HepG2 (cell line): Measurements from ENCODE around the gene C14orf132. TPM values are rescaled to one million over a fixed set of nuclear protein-coding genes. Genes with fewer than 3 reads are reported as not detected.

Experiments
- ATAC-seq: fragments of 200-7000 bp; cut with Tn5 transposase; 3 replicates; pipeline ENCODE4 v1.9.1; 2020; ENCODE audit warnings: mild to moderate bottlenecking, moderate library complexity
- BruUV-seq: library from RNA; stranded (reverse); fragments of 400-500 nt; replicated peaks from 2 replicates; lab custom pipeline; 2021; lab: Mats Ljungman, UMichigan
- CTCF ChIA-PET: fragments of 300-600 bp; formaldehyde crosslinking; extraction: SDS; loops from one replicate; lab custom pipeline; 2021; ENCODE audit warnings: low total read pairs, inconsistent platforms, low intra/inter-chr PET ratio; lab: Yijun Ruan, JAX
- POLR2A ChIA-PET: fragments of 350-600 bp; sonication (Branson Sonifier 250); formaldehyde crosslinking; loops from one replicate; lab custom pipeline; 2020; ENCODE audit warnings: antibody characterized with exemption, inconsistent platforms; lab: Yijun Ruan, JAX
- DNase-seq: peaks from one replicate; pipeline ENCODE4 v3.0.0-alpha.2; 2015; ENCODE audit warnings: low spot score
- FAIRE-seq: peaks from 3 replicates; lab custom pipeline; 2011; peaks lifted over from hg19 to GRCh38; lab: Jason Lieb, UNC
- H2AFZ ChIP-seq: one replicate; pipeline ENCODE4 v1.6.1; 2011; ENCODE audit warnings: low read length, inconsistent platforms
- H3K27ac ChIP-seq: fragments of 300-600 bp; 3 replicates; pipeline ENCODE4 v1.8.0; 2011; ENCODE audit warnings: mixed run types, mild to moderate bottlenecking, mixed read lengths, low read length, inconsistent platforms; ENCODE audit not compliant: insufficient read depth; ENCODE audit errors: extremely low read length
- H3K27me3 ChIP-seq, 2 experiments: fragments of 200-600 bp in 1 of 2; 2 replicates in 1 of 2; 3 replicates in 1 of 2; pipeline versions ENCODE4 v1.6.0 to v1.8.0; 2011; ENCODE audit warnings: low read length in 2 of 2, mild to moderate bottlenecking in 2 of 2, moderate library complexity in 2 of 2, inconsistent platforms in 1 of 2; ENCODE audit not compliant: insufficient read depth in 2 of 2, control insufficient read depth in 1 of 2
- H3K36me3 ChIP-seq, 2 experiments: fragments of 200-600 bp in 1 of 2; replicated peaks in 1 of 2; 2 replicates in 1 of 2; 3 replicates in 1 of 2; pipeline versions ENCODE4 v1.5.1 to v1.8.0; 2011; ENCODE audit warnings: low read length in 2 of 2, inconsistent platforms in 1 of 2; ENCODE audit not compliant: insufficient read depth in 2 of 2, control insufficient read depth in 1 of 2
- H3K4me1 ChIP-seq: 2 replicates; pipeline ENCODE4 v1.5.1; 2012; ENCODE audit warnings: low read length, inconsistent platforms; ENCODE audit not compliant: insufficient read depth
- H3K4me2 ChIP-seq: 2 replicates; pipeline ENCODE4 v1.6.0; 2011; ENCODE audit warnings: low read depth, low read length, inconsistent platforms
- H3K4me3 ChIP-seq, 3 experiments: fragments of 200-600 bp in 1 of 3; sonication (generic), shearing (Covaris generic) in 1 of 3; replicated peaks in 1 of 3; 2 replicates each; pipeline ENCODE4 v1.5.1; 2011 to 2016; ENCODE audit warnings: low read length in 3 of 3, inconsistent platforms in 2 of 3, low read depth in 2 of 3, mild to moderate bottlenecking in 2 of 3, control low read depth in 1 of 3, mixed read lengths in 1 of 3; ENCODE audit not compliant: insufficient read depth in 1 of 3
- H3K79me2 ChIP-seq: one replicate; pipeline ENCODE4 v1.6.1; 2011; ENCODE audit warnings: low read length, inconsistent platforms; ENCODE audit not compliant: insufficient read depth
- H3K9ac ChIP-seq: 2 replicates; pipeline ENCODE4 v1.6.0; 2011; ENCODE audit warnings: mild to moderate bottlenecking, low read depth, low read length, inconsistent platforms; ENCODE audit not compliant: insufficient read depth
- H3K9me3 ChIP-seq: 2 replicates; pipeline ENCODE4 v1.5.1; 2012; ENCODE audit warnings: mild to moderate bottlenecking, low read length
- H4K20me1 ChIP-seq: 2 replicates; pipeline ENCODE4 v1.6.0; 2011; ENCODE audit warnings: inconsistent platforms, mild to moderate bottlenecking, low read length, moderate library complexity; ENCODE audit not compliant: insufficient read depth
- AHR ChIP-seq: IDR thresholded peaks from 2 replicates; pipeline ENCODE4 v1.6.1; 2018; ENCODE audit warnings: missing genetic modification reagents, missing compliant biosample characterization
- ONECUT2 ChIP-seq: sonication (generic); formaldehyde crosslinking; IDR thresholded peaks from 2 replicates; pipeline ENCODE4 v1.4.0; 2020; ENCODE audit warnings: missing genetic modification reagents
- SMAD1 ChIP-seq: sonication (generic); formaldehyde crosslinking; IDR thresholded peaks from 2 replicates; pipeline ENCODE4 v1.4.0; 2020; ENCODE audit warnings: missing genetic modification reagents, low read depth, mild to moderate bottlenecking, borderline replicate concordance
- SMAD3 ChIP-seq: sonication (generic); formaldehyde crosslinking; IDR thresholded peaks from 2 replicates; pipeline ENCODE4 v1.4.0; 2020; ENCODE audit warnings: missing genetic modification reagents
- STAG1 ChIP-seq: sonication (generic); formaldehyde crosslinking; IDR thresholded peaks from 2 replicates; pipeline ENCODE4 v1.4.0; 2020; ENCODE audit warnings: missing genetic modification reagents
- U2AF1 ChIP-seq: fragments of 200-400 bp; formaldehyde crosslinking; optimal IDR thresholded peaks from 2 replicates; pipeline ENCODE3; 2017; ENCODE audit warnings: mild to moderate bottlenecking, low read depth, low read length
- in situ Hi-C: cut with HindIII; loops from 2 replicates; pipeline ENCODE4 v1.10.0; 2017; ENCODE audit warnings: low pct_unique_long_range_greater_than_20kb; ENCODE audit not compliant: extremely low pct_ligation_motif_present
- intact Hi-C: fragments of 100-400 bp; cut with micrococcal nuclease; formaldehyde crosslinking; loops from one replicate; pipeline ENCODE4 v1.10.0; 2022; ENCODE audit not compliant: unreplicated experiment
- polyA plus RNA-seq, 8 experiments: library from polyadenylated mRNA; depleted of rRNA in 3 of 8; stranded (reverse) in 7 of 8; unstranded in 1 of 8; fragments of >200 nt; fragmentation: Illumina TruSeq in 4 of 8; extraction: Trizol in 4 of 8; gene quantifications; 2 replicates each; pipeline versions ENCODE4 v1.2.1 to v1.2.3, GENCODE V29; 2011 to 2016; ENCODE audit warnings: low read depth in 4 of 8, missing spikeins in 1 of 8, mixed read lengths in 1 of 8; ENCODE audit not compliant: insufficient read depth in 1 of 8
- total RNA-seq, 5 experiments: library from RNA; depleted of rRNA; stranded (reverse); fragments of >200 nt; fragmentation: Illumina TruSeq; extraction: Trizol; gene quantifications; 2 replicates each; pipeline ENCODE4 v1.2.3, GENCODE V29; 2016; ENCODE audit warnings: low read depth in 1 of 5
- TF ChIP-seq, protein P1 (sequence below): sonication (generic); formaldehyde crosslinking; IDR thresholded peaks from 2 replicates; pipeline ENCODE4 v1.4.0; 2020; ENCODE audit warnings: missing genetic modification reagents
- TF ChIP-seq, protein P2 (sequence below): sonication (generic); formaldehyde crosslinking; conservative IDR thresholded peaks from 2 replicates; pipeline ENCODE4 v1.8.0; 2022; ENCODE audit warnings: mild to moderate bottlenecking, moderate library complexity, missing genetic modification reagents

The C14orf132 gene
- total and polyA plus RNA-seq, 2 of the 13 experiments (the other 11 are each of a cell fraction or from before 2014, with no cell fraction given) = 0.13 to 0.15 TPM

DNA sequence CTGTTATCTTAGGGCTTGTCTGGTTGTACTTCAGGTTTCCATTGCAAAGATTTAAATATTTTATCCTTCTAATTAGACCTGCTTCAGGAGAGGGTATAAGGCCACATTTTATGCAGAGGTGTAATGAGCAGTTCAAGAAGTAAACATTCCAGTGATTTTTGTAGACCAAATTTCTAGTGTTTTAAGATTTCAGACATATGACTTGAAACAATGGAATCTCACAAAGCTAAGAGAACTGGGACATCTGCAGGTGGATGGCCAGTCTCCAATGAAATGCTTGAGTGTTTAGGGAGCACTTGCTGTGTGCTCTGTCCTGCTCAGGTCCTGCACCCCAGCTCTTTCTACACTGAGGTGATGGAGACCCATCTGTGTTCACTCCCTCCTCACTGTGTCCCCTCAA, 7.9 kb downstream of the C14orf132 start:
- Histone ChIP-seq H3K36me3 (no peaks in the 10 kb centered on the region), H3K27me3 (peaks cover 0 to 2% of the 10 kb centered on the region in 2 experiments; a peak in 3 of 5 replicates), H3K9ac (no peak overlapping the region), H3K79me2 (no peaks in the 10 kb centered on the region), H3K9me3 (no peaks in the 10 kb centered on the region), H3K4me1 (no peaks in the 10 kb centered on the region), H4K20me1 (no peaks in the 10 kb centered on the region), H2AFZ (no peak overlapping the region), H3K4me3 (no peak overlapping the region), H3K4me2 (no peak overlapping the region), H3K27ac (no peak overlapping the region)
- ChIA-PET POLR2A (no interaction called here), CTCF (no interaction called here)
- FAIRE-seq (no peak), DNase-seq (no peak), ATAC-seq (no peak)
- intact Hi-C loops (no loop called here), in situ Hi-C loops (no loop called here)
- TF ChIP-seq, protein P1, sequence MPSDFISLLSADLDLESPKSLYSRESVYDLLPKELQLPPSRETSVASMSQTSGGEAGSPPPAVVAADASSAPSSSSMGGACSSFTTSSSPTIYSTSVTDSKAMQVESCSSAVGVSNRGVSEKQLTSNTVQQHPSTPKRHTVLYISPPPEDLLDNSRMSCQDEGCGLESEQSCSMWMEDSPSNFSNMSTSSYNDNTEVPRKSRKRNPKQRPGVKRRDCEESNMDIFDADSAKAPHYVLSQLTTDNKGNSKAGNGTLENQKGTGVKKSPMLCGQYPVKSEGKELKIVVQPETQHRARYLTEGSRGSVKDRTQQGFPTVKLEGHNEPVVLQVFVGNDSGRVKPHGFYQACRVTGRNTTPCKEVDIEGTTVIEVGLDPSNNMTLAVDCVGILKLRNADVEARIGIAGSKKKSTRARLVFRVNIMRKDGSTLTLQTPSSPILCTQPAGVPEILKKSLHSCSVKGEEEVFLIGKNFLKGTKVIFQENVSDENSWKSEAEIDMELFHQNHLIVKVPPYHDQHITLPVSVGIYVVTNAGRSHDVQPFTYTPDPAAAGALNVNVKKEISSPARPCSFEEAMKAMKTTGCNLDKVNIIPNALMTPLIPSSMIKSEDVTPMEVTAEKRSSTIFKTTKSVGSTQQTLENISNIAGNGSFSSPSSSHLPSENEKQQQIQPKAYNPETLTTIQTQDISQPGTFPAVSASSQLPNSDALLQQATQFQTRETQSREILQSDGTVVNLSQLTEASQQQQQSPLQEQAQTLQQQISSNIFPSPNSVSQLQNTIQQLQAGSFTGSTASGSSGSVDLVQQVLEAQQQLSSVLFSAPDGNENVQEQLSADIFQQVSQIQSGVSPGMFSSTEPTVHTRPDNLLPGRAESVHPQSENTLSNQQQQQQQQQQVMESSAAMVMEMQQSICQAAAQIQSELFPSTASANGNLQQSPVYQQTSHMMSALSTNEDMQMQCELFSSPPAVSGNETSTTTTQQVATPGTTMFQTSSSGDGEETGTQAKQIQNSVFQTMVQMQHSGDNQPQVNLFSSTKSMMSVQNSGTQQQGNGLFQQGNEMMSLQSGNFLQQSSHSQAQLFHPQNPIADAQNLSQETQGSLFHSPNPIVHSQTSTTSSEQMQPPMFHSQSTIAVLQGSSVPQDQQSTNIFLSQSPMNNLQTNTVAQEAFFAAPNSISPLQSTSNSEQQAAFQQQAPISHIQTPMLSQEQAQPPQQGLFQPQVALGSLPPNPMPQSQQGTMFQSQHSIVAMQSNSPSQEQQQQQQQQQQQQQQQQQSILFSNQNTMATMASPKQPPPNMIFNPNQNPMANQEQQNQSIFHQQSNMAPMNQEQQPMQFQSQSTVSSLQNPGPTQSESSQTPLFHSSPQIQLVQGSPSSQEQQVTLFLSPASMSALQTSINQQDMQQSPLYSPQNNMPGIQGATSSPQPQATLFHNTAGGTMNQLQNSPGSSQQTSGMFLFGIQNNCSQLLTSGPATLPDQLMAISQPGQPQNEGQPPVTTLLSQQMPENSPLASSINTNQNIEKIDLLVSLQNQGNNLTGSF = no peak
- no peak for TF ChIP-seq AHR
- TF ChIP-seq SMAD3 = no peak
- TF ChIP-seq U2AF1 = no peak
- TF ChIP-seq, protein P2, sequence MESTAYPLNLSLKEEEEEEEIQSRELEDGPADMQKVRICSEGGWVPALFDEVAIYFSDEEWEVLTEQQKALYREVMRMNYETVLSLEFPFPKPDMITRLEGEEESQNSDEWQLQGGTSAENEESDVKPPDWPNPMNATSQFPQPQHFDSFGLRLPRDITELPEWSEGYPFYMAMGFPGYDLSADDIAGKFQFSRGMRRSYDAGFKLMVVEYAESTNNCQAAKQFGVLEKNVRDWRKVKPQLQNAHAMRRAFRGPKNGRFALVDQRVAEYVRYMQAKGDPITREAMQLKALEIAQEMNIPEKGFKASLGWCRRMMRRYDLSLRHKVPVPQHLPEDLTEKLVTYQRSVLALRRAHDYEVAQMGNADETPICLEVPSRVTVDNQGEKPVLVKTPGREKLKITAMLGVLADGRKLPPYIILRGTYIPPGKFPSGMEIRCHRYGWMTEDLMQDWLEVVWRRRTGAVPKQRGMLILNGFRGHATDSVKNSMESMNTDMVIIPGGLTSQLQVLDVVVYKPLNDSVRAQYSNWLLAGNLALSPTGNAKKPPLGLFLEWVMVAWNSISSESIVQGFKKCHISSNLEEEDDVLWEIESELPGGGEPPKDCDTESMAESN = no peak
- no peak for TF ChIP-seq STAG1 (CRISPR knock-in tag)
- no peak for TF ChIP-seq ONECUT2
- TF ChIP-seq SMAD1 = no peak
- BruUV-seq = no TSS peak
